GM19324 (cell line): ENCODE measurements around the gene SEMA6B.
"Not testable (repeated sequence)": the region's sequence is repeated elsewhere in the genome, so short reads cannot be mapped to it uniquely, and the experiment has no call there.

Experiments used
- ATAC-seq: cut with Tn5 transposase; IDR thresholded peaks from one replicate; pipeline ENCODE4 v1.9.1; 2021; ENCODE audit warnings: mild to moderate bottlenecking, moderate library complexity; ENCODE audit not compliant: unreplicated experiment, low FRiP score

The SEMA6B gene

DNA sequence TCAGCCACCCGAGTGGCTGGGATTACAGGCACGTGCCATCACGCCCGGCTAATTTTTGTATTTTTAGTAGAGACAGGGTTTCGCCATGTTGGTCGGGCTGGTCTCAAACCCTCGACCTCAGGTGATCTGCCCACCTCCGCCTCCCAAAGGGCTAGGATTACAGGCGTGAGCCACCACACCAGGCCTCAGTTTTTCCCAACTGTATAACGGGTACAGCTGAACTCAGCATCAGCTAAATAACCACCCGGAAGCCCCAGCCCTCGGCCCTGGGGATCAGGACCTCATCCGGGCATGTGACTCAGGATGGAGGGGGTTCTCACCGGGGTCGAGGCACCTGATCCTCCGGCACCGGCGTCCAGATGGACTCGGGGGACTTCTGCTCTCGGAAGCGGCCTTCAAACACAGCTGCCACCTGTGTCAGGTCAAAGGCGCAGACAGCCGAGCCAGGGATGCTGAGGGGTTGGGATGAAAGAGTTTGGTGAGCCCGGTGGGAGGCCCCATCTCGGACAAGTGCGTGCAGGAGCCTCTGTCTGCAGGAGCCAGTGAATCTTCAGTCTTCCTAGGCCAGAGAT is 8.9 kb downstream of the SEMA6B start:
- no peak for ATAC-seq

DNA sequence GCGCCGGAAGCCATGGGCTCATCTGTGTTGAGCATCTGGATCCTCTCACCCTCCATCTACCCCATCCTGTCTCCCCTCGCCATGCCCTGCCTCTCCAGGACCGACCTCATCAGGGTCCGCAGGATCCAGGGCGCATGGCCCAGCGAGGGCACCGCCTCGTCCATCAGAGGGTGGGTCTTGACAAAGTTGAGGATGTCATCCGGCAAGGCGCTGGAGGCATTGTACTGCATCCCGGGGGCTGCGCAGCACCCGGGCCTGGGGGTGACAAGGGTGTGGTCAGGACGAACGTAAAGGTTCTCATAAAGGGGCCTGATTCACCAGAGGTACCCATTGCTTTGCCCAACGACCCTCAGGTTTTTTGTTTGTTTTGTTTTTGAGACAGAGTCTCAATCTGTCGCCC is 9.5 kb downstream of the SEMA6B start:
- no peak for ATAC-seq

DNA sequence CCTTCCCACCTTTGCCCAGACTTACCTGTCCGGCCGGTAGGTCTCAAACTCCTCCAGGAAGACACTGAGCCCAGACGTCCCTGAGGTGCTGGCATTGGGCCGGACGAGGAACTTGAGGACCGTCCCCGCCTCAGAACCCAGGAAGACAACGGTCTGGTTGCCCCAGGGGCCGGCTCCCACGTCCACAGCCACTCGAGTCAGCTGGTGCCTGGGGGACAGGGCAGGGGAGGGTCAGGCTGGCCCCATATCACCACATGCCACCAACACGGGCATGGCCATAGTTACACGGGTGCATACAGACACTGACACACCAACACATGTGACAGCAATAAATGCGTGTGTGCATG is 11.3 kb downstream of the SEMA6B start:
- ATAC-seq: no peak

DNA sequence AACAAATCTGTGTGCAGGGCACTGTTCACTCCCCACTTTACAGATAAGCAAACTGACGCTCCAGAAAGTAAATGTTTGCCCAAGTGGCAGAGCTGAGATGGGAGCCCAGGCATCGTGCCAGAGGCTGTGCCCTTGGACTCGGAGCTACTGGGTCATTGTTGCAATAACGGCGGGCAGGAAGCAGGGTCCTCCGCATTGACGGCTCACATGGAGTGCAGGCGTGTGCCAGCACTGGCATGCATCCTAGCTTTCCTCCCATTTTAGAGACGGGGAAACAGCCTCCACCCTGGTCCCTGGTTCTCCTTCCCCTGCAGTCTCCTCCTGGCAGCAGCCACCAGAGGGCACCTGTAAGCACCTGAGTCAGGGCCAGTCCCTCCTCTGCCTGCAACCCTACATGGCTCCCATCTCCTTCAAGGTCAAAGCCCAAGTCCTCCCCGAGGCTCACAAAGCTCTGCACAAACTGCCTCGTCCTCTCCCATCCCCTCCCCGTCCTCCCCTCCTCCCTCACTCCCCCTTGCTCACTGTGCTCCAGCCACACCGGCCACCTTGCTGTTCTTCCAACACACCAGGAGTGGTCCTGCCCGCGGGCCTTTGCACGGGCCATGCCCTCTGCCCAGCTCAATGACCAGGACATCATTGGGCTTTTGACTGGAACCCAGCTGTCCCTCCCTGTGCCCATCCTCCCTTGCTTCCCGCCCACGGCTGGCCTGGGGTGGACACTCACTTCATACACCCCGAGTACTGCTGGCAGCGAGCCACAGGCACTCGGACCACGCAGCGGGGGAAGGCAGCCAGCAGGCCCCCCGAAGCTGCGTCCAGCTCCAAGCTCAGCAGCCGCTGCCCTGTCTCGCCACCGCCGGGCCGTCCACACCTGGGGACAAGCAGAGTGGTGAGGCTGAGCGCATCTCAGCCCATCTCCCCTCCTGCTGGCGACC is 11.9 kb downstream of the SEMA6B start:
- ATAC-seq: no peak

DNA sequence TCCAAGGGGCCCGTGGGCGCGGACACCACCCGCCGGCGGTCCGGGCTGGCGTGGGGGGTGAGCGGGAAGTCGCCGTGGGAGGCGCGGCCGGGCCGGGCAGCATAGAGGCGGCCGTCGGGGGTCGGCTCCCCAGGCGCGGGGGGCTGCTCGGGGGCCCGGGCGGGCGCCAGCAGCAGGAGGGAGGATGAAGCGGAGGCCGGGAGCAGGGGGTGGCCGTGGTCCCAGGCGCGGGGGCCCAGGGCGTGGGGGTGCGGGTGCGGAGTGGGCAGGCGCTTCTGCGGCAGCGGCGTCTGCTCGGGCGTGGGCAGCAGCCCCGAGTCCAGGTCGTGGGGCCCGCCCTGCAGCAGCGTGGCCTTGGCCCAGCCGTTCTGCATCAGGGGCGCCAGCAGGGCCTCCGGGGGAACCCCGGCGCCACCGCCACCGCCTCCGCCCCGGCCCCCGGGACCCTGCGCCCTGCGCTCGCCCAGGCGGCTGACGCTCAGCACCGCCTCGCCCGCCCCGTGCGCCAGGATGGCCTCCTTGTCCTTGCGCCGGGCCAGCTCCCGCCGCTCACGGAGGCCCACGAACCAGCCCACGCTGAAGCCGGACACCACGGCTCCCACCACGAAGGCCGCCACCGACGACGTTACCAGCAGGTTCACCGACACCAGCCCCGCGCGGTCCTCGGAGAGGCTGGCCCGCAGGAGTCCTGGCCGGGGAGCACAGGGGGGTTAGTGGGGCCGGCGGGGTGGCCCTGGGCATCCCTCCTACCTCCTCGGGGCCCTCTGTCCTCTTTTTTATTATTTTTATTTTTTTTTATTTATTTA is 15.4 kb downstream of the SEMA6B start:
- ATAC-seq: no peak

DNA sequence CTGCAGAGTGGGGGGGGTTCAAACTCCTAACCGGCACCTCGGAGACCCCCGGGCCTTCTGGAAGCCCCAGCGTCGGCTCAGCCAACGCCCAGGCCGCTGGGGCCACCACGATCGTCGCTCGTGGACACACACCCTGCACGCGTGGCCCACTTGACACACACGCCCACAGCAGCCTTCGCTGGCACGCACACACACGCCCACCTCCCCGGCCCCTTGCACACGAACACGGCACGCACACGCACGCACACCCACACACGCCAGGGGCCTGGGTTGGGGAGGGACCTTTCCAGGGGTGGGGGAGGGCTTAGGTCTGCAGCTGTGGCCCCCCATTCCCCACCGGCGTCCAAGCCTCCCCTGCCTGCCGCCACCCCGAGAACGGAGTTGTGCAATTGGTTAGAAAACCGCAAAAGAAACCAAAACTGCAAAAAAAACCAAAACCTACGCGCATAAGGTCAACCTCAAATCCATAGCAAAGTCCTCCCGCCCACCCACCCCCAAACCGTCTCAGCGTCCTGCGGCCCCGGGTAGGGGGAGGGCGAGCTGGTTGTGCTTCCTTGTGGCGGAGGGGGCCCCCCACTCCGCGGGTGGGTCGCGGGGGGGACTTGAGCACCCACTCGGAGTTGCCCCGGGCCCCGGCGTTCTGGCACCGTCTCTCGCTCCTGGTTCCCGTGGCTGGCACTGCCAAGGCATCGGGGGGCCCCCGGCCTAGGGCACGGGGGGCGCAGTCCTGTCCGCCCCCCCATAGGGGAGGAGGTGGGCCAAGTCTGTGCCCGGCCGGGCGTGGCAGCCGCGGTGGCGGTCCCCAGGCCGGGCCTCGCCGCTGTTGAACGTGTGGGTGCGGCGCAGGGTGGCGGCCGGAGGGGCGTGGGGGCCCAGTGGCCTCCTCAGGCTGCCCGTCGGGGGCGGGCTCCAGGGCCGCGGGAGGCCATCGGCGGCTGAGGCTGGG is 16.3 kb downstream of the SEMA6B start:
- no peak for ATAC-seq

DNA sequence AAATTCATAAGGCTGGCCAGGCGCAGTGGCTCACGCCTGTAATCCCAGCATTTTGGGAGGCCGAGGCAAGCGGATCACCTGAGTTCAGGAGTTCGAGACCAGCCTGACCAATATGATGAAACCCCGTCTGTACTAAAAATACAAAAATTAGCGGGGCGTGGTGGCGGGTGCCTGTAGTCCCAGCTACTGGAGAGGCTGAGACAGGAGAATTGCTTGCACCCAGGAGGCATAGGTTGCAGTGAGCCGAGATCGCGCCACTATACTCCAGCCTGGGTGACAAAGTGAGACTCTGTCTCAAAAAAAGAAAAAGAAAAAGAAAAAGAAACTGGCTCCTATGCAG is 17.7 kb downstream of the SEMA6B start:
- ATAC-seq: not testable (repeated sequence)

DNA sequence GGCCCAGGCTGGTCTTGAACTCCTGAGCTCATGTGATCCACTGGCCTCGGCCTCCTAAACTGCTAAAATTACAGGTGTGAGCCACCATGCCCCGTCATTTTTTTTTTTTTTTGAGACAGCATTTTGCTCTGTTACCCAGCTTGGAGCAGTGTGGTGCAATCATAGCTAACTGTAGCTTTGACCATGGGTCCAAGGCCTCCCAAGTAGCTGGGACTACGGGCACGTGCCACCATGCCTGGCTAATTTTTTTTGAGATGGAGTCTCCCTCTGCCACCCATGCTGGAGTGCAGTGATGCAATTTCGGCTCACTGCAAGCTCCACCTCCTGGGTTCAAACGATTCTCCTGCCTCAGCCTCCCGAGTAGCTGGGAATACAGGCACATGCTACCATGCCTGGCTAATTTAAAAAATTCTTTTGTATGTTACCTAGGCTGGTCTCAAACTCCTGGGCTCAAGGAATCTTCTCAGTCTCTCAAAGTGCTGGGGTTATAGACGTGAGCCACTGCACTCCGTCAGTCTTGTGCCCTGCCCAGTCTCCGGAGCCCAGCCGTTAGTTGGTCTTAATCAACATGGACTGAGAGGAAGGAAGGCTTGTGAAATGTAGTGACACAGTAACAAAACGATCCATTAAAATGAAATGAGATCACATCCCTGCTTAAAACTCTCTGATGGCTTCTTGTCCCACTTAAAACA is 18.2 kb downstream of the SEMA6B start:
- no peak for ATAC-seq

DNA sequence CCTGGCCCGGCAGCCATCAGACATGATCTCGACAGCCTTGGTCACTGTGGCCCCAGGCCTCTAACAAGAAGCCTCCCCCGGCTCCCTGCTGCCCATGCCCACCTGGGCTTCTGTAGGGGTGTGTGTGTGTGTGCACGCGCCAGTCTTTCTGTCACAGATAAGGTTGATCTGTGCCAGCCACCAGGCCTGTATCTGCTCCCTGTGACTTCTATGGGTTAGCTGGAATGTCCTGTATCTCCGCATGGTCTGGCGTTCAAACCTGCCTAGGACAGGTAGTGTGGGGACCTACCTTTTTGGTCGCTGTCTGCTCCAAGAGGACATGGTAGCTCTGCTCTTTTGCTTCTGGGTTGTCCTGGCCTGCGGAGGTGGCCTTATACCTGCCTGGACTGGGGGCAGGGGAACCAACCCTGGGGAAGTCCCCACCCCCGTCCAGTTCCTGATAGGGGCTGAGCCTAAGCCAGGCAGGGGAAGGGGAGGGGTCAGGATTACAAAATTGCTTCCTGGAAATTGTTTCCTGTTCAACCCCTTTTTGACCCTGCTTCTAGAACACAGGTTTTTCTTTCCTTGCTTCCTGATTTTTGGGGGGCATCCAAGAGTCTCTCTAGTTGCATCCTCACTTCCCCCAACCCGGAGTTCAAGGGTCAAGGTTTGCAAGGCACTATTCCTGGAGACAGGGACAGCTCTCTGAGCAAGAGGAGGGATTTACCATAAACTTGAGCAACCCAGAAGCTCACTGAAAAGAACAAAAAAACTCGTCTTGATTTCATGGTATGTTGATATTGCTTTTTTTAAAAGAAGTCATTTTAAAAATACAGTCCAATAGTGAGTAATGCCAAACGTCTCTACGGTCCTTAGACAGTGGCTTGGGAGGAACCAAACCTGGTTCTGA is 19.5 kb downstream of the SEMA6B start, which contains the start of gene LRG1:
Gene LRG1 (minus strand): TSS at position 344 of the 889 bp plus-strand sequence. CDS start 23 bp downstream, at position 321.
- ATAC-seq: no peak

DNA sequence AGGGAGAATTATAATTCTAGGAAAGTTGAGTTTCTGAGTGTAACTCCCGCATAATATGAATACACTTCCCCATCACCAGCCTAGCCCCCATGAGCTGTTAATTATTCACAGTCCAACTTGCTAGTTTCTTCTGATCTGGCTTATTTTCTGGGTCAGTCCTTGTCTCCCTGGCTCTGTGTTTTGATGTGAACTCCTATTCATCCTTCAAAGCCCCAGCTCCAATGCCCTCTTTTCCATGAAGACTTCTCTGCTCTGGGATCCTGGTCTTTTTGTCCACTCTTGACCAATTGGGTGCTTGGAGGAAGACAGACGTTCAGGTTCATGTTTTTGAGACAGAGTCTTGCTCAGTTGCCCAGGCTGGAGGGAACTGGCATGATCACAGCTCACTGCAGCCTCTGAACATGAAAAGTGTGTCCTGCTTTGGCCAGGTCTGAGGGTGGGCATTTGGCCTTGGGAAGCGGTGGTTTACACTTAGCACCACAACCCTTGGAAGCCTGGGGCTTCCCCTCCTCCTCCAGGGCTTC is 20.3 kb downstream of the SEMA6B start:
- no peak for ATAC-seq

DNA sequence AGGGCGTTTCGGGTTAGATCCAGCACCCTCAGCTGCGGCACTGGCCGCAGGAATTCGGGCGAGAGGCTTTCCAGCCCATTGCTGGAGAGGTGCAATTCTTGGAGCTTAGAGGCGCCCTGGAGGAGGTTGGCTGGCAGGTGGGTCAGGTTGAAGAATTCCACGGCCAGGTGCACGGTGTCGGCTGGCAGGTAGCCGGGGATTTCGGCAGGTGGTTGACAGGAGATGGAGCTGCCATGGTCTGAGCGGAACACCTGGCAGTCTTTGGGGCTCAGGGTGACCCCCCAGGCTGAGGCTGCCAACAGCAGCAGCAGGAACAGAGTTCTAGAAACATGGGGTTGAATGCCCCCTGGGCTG is 20.9 kb downstream of the SEMA6B start:
- ATAC-seq: no peak

DNA sequence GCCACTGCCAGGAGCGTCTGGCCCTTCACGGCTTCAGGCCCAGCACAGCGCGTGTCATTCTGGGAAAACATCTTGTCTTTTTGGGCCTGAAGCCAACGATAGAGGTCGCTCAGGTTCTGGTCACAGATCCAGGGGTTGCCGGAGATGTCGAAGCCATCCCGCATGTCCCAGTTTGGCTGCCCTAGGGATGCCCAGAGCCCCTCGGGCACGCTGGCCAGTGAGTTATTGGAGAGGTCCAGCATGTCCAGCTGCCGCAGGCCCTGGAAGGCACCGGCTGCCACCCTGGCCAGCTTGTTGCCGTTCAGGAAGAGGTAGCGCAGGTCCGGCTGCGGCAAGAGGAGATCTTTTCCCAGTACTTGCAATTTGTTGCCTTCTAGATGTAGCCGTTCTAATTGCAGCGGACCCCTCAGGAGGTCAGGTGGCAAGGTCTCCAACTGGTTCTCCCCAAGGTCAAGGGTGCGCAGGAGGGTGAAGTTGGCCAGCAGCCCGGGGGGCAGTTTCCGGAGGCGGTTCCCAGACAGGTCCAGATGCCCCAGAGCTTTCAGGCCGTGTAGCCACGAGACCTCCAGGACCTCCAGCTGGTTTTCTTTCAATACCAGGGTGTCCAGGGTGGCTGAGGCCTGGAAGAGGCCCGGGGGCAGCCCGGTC is 21.4 kb downstream of the SEMA6B start:
- no peak for ATAC-seq

DNA sequence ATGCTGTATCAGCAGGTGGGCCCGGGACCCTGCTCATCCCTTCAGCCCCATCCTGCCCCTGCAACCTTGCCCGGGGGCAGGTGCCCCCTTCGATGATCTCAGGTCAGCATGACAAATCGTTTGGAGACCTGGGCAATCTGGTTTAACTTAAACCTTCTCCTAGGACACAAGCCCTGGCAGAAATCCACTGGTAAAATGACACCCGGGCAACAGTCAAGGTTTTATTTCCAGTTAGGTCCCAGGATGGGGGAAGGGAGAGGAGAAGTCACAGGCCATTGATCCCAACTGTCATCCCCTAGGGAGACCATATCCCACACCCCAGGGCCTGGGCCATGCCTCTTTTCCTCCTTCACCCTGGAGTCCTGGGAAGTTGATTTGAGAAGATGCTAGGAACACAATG is 22.7 kb downstream of the SEMA6B start:
- ATAC-seq: no peak

DNA sequence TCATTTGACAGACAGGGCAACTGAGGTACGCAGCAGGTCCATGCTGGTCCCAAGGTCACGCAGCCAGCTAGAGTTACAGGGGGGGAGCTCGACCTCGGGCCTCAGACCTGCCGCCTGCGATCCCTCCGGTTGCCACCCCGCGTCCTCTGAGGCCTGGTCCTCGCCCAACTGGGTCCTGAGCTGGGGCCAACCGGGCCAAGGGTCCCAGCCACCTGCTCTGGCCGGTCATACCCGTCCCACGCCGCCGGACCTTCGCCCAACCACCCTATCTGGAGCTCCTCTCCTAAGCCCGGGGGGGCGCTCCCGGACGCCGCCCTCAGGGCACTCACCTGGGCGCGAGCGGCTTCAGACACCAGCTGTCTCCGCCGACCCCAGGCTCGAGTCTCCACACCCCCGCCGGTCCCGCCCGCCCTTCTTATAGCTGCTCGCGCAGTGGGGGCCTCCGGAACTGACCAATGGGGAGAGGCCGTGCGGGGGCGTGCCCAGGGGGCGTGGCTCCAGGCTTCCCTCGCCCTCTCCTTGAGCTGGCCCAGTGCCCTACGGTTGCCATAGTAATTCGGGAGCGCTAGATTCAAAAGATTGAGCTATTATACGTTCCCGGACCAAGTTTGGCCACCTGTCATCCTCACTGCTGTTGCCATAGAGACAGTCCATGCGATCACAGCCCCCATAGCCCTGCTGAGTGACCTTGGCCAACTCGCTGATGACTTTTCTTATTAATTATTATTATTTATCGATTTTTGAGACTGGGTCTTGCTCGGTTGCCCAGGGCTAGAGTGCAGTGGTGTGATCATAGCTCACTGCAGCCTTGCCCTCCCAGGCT is 24.4 kb downstream of the SEMA6B start, which contains the start of gene PLIN5:
Gene PLIN5 (minus strand): TSS at position 389 of the 823 bp plus-strand sequence. CDS start 1,150 bp downstream, outside the sequence.
- ATAC-seq: no peak

DNA sequence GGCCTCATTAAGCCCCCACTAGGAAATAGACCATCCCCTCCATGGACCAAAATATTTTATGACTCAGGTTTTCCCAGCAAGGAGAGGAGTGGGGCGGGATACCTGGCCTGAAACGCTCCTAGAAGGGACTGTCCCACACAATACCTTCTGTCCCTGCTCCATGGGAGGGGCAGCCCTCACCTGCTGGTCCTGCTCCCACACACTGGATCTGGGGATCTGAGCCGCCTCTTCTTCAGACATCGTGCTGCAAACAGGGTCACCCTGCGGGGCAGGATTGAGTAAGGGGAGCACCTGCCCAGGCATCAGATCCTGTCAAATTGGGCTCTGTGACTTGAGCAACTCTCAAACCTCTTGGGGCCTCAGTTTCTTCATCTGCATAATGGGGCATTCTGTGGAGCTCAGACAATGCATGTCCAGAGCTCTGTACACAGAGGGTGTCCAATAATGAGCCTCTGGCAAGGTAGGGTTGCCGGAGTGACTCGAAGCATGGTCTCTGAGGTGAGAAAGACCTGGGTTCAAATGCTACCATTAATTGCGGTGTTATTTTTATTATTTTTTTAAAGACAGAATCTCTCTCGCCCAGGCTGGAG is 25.6 kb downstream of the SEMA6B start:
- ATAC-seq: no peak

DNA sequence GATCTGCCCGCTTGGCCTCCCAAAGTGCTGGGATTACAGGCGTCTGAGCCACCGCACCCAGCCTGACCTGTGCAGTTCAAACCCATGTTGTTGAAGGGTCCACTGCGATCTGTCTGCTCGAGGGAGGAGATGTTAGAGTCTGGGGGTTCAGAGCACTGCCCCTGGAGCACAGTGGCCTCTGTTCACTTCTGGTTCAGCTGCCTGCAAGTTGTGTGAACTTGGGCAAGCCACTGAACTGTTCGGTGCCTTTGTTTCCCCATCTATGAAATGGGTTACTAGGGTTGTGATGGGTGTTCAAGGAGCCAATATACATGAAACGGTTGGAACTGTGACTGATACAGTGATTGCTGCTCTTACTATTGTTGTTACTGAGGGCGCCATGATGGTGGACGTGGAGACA is 26.1 kb downstream of the SEMA6B start:
- no peak for ATAC-seq
